ENCODE data around the gene MEN1. TPM values are rescaled to one million over a fixed set of nuclear protein-coding genes. Genes with fewer than 3 reads are reported as not detected.

MEN1 gene
- total RNA-seq, 1 experiment from 2014 or later = 11.8 TPM

DNA sequence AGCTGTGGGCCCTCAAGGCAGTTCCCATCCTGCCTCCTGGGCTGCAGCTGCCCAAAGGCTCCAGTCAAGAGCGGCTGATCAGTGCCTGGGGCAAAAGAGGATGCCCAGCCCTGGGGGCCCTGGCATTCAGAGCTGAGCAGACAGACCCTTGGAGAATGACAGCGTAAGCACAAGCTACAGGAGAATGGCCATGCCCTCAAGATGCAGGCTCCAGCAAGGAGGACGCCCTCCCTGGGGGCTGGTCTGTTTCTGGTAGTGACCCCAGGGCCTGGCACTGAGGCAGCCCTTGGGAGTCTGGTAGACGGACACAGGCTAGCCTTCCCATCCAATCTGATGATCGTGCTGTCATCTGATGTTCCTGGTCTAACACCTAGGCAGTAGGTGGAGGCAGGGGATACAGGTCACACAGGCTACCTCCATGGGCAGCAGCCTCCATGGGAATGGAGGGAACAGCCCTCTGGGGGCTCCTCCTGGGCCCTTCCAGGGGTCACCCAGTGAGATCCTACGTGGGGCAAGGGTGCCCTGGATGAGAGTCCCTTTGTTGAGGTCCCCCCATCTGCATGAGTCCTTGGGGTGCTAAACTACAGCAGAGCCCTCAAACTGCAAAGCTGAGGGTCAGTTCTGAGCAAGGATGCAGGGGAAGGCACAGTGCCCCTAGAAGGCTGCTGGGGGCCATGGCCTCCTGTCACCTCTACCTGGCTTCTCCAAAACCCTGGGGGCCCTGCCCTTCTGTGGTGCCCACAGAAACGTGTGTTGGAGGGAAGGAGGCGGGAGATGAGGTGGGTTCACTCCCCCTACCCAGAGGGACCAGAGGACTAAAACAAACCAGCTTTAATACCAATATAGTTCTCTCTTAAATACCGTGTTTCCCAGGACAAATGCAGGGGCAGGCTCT lies 21.8 kb downstream of the MEN1 start:
- DNase-seq (ENCODE audit: extremely low read depth, low read depth) = no peak

GRCh38 chr11:64787526-64788320 lies 22.6 kb downstream of the MEN1 start:
- DNase-seq (ENCODE audit: extremely low read depth, low read depth) = peak; percentile 26

- no peak for DNase-seq (ENCODE audit: extremely low read depth, low read depth)
Measured at GRCh38 chr11:64786308-64786707, 24.0 kb downstream of the MEN1 start.

- DNase-seq (ENCODE audit: extremely low read depth, low read depth) = no peak
Measured at GRCh38 chr11:64784813-64785581, 25.4 kb downstream of the MEN1 start.

DNA sequence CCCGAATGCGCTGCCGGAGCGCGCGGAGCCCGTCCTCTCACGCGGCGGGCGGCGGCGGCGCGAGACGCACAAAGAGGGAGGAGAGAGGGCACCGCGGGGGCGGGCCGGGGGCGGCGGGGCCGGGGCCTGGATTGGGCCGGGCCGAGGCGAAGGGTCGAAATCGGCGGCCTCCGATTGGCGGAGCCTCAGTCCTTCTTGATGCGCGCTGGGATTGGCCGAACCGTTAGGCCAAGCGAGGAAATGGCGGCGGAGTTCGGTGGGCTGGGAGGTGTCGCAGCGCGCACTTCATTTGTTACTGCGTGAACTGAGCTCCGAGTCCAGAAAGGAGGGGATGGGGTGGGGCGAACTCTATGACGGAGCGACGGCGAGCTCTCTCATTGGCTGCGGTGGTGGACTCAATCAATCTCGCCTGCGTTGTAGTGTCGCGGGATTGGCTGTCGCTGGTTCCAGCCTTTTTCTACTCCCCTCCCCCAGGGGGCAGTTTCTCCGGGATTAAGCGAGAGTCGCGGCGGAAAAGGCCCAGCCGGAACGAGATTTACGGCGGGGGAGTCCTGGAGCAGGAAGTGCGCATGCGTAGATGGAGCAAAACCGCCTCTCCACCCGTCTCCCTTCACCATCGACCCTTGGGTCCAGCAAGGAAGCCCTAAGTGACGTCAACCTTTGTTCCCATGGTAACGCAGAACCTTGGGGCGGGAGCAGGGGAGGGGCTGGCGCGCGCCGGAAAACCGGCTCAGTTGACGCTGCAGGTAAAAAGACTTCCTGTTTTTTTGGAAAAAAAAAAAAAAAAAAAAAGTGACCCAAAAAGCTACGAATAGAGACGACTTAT lies 31.7 kb downstream of the MEN1 start, which contains the start of gene SF1:
TSS of gene SF1 (minus strand) at position 70 of the 826 bp plus-strand sequence. CDS start 150 bp downstream, outside the sequence.
- DNase-seq (ENCODE audit: extremely low read depth, low read depth) = peak; percentile 99

DNA sequence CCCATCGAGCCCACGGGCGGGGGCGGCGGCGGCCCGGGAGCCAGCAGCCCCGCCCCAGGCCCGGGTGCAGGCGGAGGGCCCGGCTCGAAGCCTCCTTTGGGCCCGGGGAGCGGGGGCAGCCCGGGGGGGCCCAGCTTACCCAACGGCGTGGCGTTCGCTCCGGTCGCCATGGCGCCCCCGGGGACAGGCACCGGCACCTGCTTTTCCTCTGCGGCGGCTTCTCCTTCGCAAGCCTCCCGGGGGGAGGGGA lies 32.2 kb downstream of the MEN1 start:
- DNase-seq (ENCODE audit: extremely low read depth, low read depth) = no peak

DNA sequence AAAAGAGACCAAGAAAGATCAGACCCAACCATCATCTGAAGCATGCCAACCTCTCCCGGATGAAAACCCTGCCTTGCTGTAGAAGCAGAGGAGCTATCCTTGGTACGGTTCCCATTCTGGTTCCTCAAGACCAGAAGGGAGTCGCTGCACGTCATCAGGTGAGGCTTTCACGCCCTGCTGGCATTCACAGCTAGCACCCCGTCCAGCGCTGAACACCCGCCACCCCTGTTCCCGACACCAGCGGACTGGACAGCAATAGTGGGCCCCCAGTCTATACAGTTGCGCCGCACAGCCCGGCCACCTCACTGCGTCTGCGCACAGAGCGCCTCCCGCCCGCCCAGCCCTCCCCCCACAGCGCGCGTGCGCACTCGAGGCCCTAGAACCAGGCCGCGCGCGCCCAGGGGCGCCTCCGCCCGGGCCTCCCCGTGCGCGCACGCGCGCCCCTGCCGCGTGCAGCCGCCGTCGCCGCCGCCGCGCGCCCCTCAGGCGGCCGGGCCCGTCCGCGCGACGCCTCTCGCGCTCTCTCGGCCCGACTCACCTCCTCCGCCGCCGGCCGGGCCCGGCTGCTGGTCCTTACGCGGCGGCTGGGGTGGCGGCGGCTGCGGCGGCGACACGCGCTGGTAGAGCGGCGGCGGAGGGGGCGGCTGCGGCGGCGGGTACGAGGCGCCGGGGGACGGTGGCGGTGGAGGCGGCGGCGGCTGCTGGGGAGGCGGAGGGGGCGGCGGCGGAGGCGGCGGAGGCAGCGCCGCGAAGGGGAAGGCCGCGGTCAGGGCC lies 32.7 kb downstream of the MEN1 start:
- DNase-seq (ENCODE audit: extremely low read depth, low read depth) = peak; percentile 62

- no peak for DNase-seq (ENCODE audit: extremely low read depth, low read depth)
Measured at GRCh38 chr11:64776875-64777274, 33.5 kb downstream of the MEN1 start.

- no peak for DNase-seq (ENCODE audit: extremely low read depth, low read depth)
Measured at GRCh38 chr11:64776425-64776824, 33.9 kb downstream of the MEN1 start.

GRCh38 chr11:64774144-64774543 lies 36.2 kb downstream of the MEN1 start:
- DNase-seq (ENCODE audit: extremely low read depth, low read depth) = no peak

- DNase-seq (ENCODE audit: extremely low read depth, low read depth) = no peak
Measured at GRCh38 chr11:64772303-64773018, 37.9 kb downstream of the MEN1 start.

- no peak for DNase-seq (ENCODE audit: extremely low read depth, low read depth)
Measured at GRCh38 chr11:64771861-64772260, 38.5 kb downstream of the MEN1 start.

GRCh38 chr11:64770120-64770519 lies 40.2 kb downstream of the MEN1 start:
- DNase-seq (ENCODE audit: extremely low read depth, low read depth) = no peak

DNA sequence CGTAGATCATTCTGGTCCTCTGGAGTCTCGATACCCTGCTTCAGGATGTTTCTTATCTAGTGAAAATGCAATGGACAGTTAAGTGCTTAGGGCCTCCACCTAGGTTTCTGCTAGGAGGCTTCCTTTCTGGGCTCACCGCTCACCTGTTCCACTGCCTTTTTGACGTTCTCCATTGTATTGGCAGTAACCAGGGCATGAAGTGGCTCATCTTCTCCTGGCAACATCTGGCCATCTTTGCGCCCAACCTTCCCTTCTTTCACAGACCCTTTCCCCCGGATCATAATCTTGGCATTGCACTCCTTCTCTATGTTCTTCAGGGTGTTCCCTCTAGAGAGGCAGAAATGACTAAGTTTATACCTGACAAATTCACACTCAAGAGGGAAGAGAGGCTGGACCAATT lies 41.1 kb downstream of the MEN1 start:
- DNase-seq (ENCODE audit: extremely low read depth, low read depth) = no peak

DNA sequence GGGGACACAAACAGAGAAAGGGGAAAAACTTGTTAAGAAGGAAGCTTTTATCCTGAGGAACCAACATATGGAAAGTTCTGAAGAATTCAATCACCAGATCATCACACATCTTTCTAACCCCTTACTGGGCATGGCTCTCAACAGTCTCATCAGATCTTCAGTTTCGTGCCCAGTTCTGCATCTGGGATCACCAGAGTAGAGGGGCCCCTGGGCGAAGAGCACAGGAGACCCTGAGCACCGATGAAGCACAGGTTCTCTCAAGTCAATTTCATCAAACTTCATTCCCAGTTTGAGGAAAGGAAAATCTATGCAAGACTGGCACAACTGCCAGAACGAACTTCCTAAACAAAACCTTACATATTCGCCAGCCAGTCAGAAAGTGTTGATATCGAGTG lies 42.1 kb downstream of the MEN1 start:
- no peak for DNase-seq (ENCODE audit: extremely low read depth, low read depth)

DNA sequence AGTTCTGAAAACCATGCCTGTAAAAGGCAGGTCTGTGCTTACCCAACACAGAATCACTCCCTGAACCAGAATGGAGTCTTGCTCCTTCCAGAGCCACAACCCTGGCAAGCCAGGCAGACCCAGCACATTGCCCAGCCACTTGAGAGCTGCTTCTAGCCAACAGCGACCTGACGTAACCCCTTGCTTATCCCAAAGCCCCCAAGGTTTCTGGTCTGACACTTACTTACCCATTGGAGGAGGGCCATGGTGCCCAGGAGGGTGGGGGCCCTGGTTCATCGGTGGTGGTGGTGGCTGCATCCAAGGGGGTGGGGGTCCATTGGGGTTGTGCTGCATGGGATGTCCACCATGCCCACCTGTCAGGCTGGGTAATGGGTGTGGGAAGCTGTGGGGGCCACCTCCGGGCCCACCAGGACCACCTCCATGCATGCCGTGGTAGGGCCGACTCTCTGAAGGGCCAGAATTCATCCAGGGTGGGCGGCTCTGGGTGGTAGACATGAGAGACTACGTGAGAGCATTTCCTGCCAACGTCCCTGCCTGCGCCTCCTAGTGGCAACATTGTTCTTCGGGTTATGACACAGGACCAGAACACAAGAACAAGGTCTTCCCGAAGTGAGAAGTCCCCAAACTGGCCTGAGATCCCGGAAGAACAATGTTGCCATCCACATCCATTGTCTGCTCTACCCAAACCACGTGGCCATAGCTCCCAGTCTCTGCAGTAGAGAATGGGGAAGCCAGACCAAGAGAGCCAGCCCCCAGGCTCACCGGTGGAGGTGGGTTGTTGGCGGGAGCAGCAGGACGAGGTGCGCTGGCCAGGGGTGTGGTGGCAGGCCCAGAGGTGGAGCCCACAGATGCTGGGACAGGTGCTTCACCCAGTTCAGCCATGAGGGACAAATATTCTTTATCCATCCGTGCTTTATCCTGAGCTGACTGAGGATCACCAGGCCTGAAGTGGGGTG lies 42.7 kb downstream of the MEN1 start:
- peak; percentile 43 for DNase-seq (ENCODE audit: extremely low read depth, low read depth)

DNA sequence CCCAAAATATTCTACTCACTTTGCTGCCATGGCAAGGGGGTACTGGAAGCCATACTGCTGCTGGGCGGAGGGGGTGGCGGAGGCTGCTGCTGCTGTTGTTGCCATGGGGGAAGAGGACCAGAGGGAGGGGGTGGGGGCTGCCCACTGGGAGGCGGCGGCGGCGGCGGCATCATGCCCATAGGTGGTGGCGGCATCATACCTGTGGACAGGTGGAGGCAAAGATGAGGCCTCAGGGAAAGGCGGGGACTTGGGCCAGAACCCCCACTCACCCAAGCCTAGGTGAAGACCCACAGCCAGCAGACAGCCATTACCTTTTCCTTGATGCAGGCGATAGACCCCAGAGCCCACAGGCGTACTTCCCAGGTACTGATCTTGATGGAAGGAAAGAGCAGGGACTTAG lies 43.5 kb downstream of the MEN1 start:
- DNase-seq (ENCODE audit: extremely low read depth, low read depth) = no peak

Data from NCI-H460 (cell line).